Activated CD4-positive, alpha-beta T cell treated with anti-CD3 and anti-CD28 coated beads, Interleukin-2, amount 10 ng/mL, durations not matched to agents 24 days and 14 days (primary cell): ENCODE measurements around the gene RPL37A. TPM values are rescaled to one million over a fixed set of nuclear protein-coding genes. Genes with fewer than 3 reads are reported as not detected.
A peak's percentile ranks its signal among the peaks of the same experiment; 100 is the strongest.
"Not testable (repeated sequence)": the region's sequence is repeated elsewhere in the genome, so short reads cannot be mapped to it uniquely, and the experiment has no call there.

ENCODE experiments used
- DNase-seq: peaks from one replicate; pipeline ENCODE4 v3.0.0; 2022
- H3K27ac Mint-ChIP-seq: one replicate; pipeline ENCODE4 v1.8.0; 2022; ENCODE audit warnings: mild to moderate bottlenecking, mixed read lengths
- H3K27me3 Mint-ChIP-seq: one replicate; pipeline ENCODE4 v1.8.0; 2022; ENCODE audit warnings: mixed read lengths
- H3K36me3 Mint-ChIP-seq: one replicate; pipeline ENCODE4 v1.8.0; 2022; ENCODE audit warnings: low read depth, mild to moderate bottlenecking, mixed read lengths
- H3K4me1 Mint-ChIP-seq: one replicate; pipeline ENCODE4 v1.8.0; 2021; ENCODE audit warnings: mixed read lengths
- H3K4me3 Mint-ChIP-seq: one replicate; pipeline ENCODE4 v1.8.0; 2022; ENCODE audit warnings: mild to moderate bottlenecking, moderate library complexity, mixed read lengths
- H3K9me3 Mint-ChIP-seq: one replicate; pipeline ENCODE4 v1.8.0; 2021; ENCODE audit warnings: mixed read lengths
- intact Hi-C: fragments of 100-400 bp; cut with micrococcal nuclease; formaldehyde crosslinking; loops from one replicate; pipeline ENCODE4 v1.15.1; 2023
- total RNA-seq: library from RNA; stranded (reverse); gene quantifications from 2 replicates; pipeline ENCODE4 v1.2.3, GENCODE V29; 2022

The RPL37A gene
- total RNA-seq, 1 donor from 2014 or later: 3,125 TPM

GRCh38 chr2:216508229-216508628 lies 9.6 kb downstream of the RPL37A start:
- no peak for DNase-seq
- intact Hi-C loops: no loop called here
- no peaks in the 10 kb centered on the region for H3K27me3 Mint-ChIP-seq
- peak overlapping the region; percentile 12 for H3K27ac Mint-ChIP-seq
- no peak overlapping the region for H3K4me3 Mint-ChIP-seq
- peaks cover 43% of the 10 kb centered on the region for H3K36me3 Mint-ChIP-seq
- peaks cover 21% of the 10 kb centered on the region for H3K4me1 Mint-ChIP-seq
- H3K9me3 Mint-ChIP-seq: no peaks in the 10 kb centered on the region

- H3K36me3 Mint-ChIP-seq: no peaks in the 10 kb centered on the region
- H3K4me3 Mint-ChIP-seq: no peak overlapping the region
- H3K4me1 Mint-ChIP-seq: peaks cover 2% of the 10 kb centered on the region
- DNase-seq: no peak
- no peaks in the 10 kb centered on the region for H3K27me3 Mint-ChIP-seq
- no peak overlapping the region for H3K27ac Mint-ChIP-seq
- H3K9me3 Mint-ChIP-seq: no peaks in the 10 kb centered on the region
- intact Hi-C loops: no loop called here
Measured at GRCh38 chr2:216516730-216517350, 18.2 kb downstream of the RPL37A start.

GRCh38 chr2:216517447-216518225 lies 19.0 kb downstream of the RPL37A start:
- no peak overlapping the region for H3K4me3 Mint-ChIP-seq
- H3K27me3 Mint-ChIP-seq: no peaks in the 10 kb centered on the region
- H3K4me1 Mint-ChIP-seq: peaks cover 2% of the 10 kb centered on the region
- DNase-seq: no peak
- H3K36me3 Mint-ChIP-seq: no peaks in the 10 kb centered on the region
- intact Hi-C loops: no loop called here
- no peaks in the 10 kb centered on the region for H3K9me3 Mint-ChIP-seq
- H3K27ac Mint-ChIP-seq: no peak overlapping the region

- not testable (repeated sequence) for H3K27me3 Mint-ChIP-seq, H3K9me3 Mint-ChIP-seq, H3K4me1 Mint-ChIP-seq, H3K36me3 Mint-ChIP-seq, DNase-seq, H3K4me3 Mint-ChIP-seq, H3K27ac Mint-ChIP-seq
- intact Hi-C loops: loop anchor here (1.0 kb wide), 1 partner anchor 148 kb away; no protein-coding TSS in a partner anchor
Measured at GRCh38 chr2:216518566-216519119, 20.0 kb downstream of the RPL37A start.

GRCh38 chr2:216519154-216519762 lies 20.6 kb downstream of the RPL37A start:
- Mint-ChIP-seq H3K4me3 (no peak overlapping the region), H3K27ac (no peak overlapping the region), H3K4me1 (peaks cover 2% of the 10 kb centered on the region), H3K9me3 (no peaks in the 10 kb centered on the region), H3K27me3 (no peaks in the 10 kb centered on the region), H3K36me3 (no peaks in the 10 kb centered on the region)
- peak; percentile 89 for DNase-seq
- intact Hi-C loops: loop anchor here (1.0 kb wide), 1 partner anchor 147 kb away; no protein-coding TSS in a partner anchor

- Mint-ChIP-seq H3K4me1 (peaks cover 2% of the 10 kb centered on the region), H3K9me3 (no peaks in the 10 kb centered on the region), H3K27ac (no peak overlapping the region), H3K4me3 (no peak overlapping the region), H3K36me3 (no peaks in the 10 kb centered on the region), H3K27me3 (no peaks in the 10 kb centered on the region)
- no peak for DNase-seq
- intact Hi-C loops: no loop called here
Measured at GRCh38 chr2:216520112-216520511, 21.5 kb downstream of the RPL37A start.

- Mint-ChIP-seq H3K36me3 (no peaks in the 10 kb centered on the region), H3K9me3 (no peaks in the 10 kb centered on the region), H3K4me1 (no peaks in the 10 kb centered on the region), H3K4me3 (no peak overlapping the region), H3K27ac (no peak overlapping the region), H3K27me3 (no peaks in the 10 kb centered on the region)
- intact Hi-C loops: no loop called here
- no peak for DNase-seq
Measured at GRCh38 chr2:216522892-216523502, 24.4 kb downstream of the RPL37A start.

- H3K27ac Mint-ChIP-seq: no peak overlapping the region
- no peaks in the 10 kb centered on the region for H3K36me3 Mint-ChIP-seq
- DNase-seq: no peak
- H3K9me3 Mint-ChIP-seq: no peaks in the 10 kb centered on the region
- intact Hi-C loops: no loop called here
- no peak overlapping the region for H3K4me3 Mint-ChIP-seq
- no peaks in the 10 kb centered on the region for H3K4me1 Mint-ChIP-seq
- no peaks in the 10 kb centered on the region for H3K27me3 Mint-ChIP-seq
Measured at GRCh38 chr2:216525972-216526371, 27.3 kb downstream of the RPL37A start.

GRCh38 chr2:216526939-216527338 lies 28.3 kb downstream of the RPL37A start:
- Mint-ChIP-seq H3K27ac (no peak overlapping the region), H3K27me3 (no peaks in the 10 kb centered on the region), H3K9me3 (no peaks in the 10 kb centered on the region), H3K36me3 (no peaks in the 10 kb centered on the region), H3K4me3 (no peak overlapping the region), H3K4me1 (no peaks in the 10 kb centered on the region)
- intact Hi-C loops: no loop called here
- no peak for DNase-seq

- H3K4me3 Mint-ChIP-seq: no peak overlapping the region
- H3K9me3 Mint-ChIP-seq: no peaks in the 10 kb centered on the region
- H3K27ac Mint-ChIP-seq: no peak overlapping the region
- H3K36me3 Mint-ChIP-seq: no peaks in the 10 kb centered on the region
- DNase-seq: no peak
- intact Hi-C loops: no loop called here
- H3K27me3 Mint-ChIP-seq: no peaks in the 10 kb centered on the region
- no peaks in the 10 kb centered on the region for H3K4me1 Mint-ChIP-seq
Measured at GRCh38 chr2:216527600-216527999, 29.0 kb downstream of the RPL37A start.

GRCh38 chr2:216532562-216532961 lies 33.9 kb downstream of the RPL37A start:
- H3K9me3 Mint-ChIP-seq: no peaks in the 10 kb centered on the region
- H3K27ac Mint-ChIP-seq: no peak overlapping the region
- intact Hi-C loops: no loop called here

GRCh38 chr2:216533609-216534008 lies 35.0 kb downstream of the RPL37A start:
- no peak overlapping the region for H3K27ac Mint-ChIP-seq
- no peaks in the 10 kb centered on the region for H3K27me3 Mint-ChIP-seq
- H3K4me3 Mint-ChIP-seq: no peak overlapping the region
- intact Hi-C loops: no loop called here
- DNase-seq: no peak
- peaks cover 7% of the 10 kb centered on the region for H3K4me1 Mint-ChIP-seq
- H3K9me3 Mint-ChIP-seq: no peaks in the 10 kb centered on the region
- no peaks in the 10 kb centered on the region for H3K36me3 Mint-ChIP-seq

More at GRCh38 chr2:216532562-216532961, 33.9 kb downstream of the RPL37A start:
- DNase-seq: no peak
- H3K27me3 Mint-ChIP-seq: no peaks in the 10 kb centered on the region
- no peak overlapping the region for H3K4me3 Mint-ChIP-seq
- H3K36me3 Mint-ChIP-seq: no peaks in the 10 kb centered on the region
- H3K4me1 Mint-ChIP-seq: peaks cover 7% of the 10 kb centered on the region

- Mint-ChIP-seq H3K4me3 (no peak overlapping the region), H3K27ac (no peak overlapping the region), H3K27me3 (no peaks in the 10 kb centered on the region), H3K4me1 (peaks cover 7% of the 10 kb centered on the region), H3K9me3 (no peaks in the 10 kb centered on the region), H3K36me3 (no peaks in the 10 kb centered on the region)
- intact Hi-C loops: no loop called here
- DNase-seq: no peak
Measured at GRCh38 chr2:216534809-216535208, 36.2 kb downstream of the RPL37A start.
